Measurements from ENCODE around the gene NDUFS7.

Gene NDUFS7

GRCh38 chr19:1386945-1387683 lies 3.4 kb downstream of the NDUFS7 start:
- DNase-seq, result no peak

- no peak for DNase-seq
Measured at GRCh38 chr19:1387684-1388636, 4.3 kb downstream of the NDUFS7 start.

DNA sequence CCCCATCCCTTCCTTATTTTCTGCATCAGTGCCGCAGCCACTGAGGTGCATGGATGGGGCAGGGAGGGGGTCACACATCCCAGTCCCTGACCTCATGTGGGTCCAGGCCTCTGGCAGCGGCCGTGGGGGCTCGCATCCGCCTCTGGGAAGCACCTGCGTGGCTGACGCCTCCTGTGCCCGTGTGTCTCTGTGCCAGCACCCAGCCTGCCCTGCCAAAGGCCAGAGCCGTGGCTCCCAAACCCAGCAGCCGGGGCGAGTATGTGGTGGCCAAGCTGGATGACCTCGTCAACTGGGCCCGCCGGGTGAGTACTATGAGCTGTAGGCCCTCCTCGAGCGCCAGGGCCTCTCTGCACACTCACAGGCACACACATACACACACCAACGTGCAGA lies 4.9 kb downstream of the NDUFS7 start:
- no peak for DNase-seq

GRCh38 chr19:1389033-1389940 lies 5.6 kb downstream of the NDUFS7 start:
- DNase-seq, result no peak

DNA sequence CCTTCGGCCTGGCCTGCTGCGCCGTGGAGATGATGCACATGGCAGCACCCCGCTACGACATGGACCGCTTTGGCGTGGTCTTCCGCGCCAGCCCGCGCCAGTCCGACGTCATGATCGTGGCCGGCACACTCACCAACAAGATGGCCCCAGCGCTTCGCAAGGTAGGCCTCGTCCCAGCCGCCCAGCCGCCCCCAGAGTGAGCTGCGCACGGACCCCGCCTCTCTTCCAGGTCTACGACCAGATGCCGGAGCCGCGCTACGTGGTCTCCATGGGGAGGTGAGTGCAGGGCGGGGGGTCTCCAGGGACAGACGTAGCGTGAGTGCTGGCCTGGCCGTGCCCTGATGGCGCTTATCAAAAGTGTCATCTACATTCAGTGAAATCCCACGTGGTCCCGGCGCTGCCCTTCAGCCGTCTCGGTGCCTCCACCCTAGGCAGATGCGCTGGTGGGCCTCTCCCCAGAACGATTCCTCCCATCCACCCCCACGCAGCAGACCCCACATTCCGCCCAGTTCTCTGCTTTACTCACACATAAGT lies 7.2 kb downstream of the NDUFS7 start:
- DNase-seq, result no peak

GRCh38 chr19:1392407-1392806 lies 8.7 kb downstream of the NDUFS7 start:
- no peak for DNase-seq

DNA sequence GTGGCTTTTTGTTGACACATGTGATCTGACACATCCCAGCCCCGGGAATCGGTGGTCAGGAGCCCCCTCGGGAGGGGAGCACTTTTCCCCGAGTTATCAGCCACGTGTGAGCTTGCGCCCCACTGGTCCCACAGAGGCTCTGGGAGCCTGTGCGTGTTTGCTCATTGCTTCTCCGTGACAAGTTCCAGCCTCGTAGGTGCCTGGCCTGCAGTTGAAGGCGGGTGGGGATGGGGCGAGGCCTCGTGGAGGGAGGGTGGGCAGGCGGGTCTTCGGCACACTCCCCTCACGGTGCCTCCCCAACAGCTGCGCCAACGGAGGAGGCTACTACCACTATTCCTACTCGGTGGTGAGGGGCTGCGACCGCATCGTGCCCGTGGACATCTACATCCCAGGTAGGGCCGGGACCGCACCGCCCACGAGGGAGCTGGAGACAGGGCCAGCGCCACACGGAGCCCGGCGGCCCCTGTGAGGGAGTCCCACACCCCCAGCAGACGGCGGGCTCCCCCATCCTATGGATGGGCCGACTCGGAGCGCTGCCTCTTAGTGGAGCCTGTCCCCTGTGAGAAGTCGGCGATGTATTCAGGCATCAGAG lies 9.3 kb downstream of the NDUFS7 start:
- DNase-seq, result no peak

- no peak for DNase-seq
Measured at GRCh38 chr19:1393841-1394240, 10.1 kb downstream of the NDUFS7 start.

- DNase-seq, result no peak
Measured at GRCh38 chr19:1394252-1395193, 10.8 kb downstream of the NDUFS7 start.

DNA sequence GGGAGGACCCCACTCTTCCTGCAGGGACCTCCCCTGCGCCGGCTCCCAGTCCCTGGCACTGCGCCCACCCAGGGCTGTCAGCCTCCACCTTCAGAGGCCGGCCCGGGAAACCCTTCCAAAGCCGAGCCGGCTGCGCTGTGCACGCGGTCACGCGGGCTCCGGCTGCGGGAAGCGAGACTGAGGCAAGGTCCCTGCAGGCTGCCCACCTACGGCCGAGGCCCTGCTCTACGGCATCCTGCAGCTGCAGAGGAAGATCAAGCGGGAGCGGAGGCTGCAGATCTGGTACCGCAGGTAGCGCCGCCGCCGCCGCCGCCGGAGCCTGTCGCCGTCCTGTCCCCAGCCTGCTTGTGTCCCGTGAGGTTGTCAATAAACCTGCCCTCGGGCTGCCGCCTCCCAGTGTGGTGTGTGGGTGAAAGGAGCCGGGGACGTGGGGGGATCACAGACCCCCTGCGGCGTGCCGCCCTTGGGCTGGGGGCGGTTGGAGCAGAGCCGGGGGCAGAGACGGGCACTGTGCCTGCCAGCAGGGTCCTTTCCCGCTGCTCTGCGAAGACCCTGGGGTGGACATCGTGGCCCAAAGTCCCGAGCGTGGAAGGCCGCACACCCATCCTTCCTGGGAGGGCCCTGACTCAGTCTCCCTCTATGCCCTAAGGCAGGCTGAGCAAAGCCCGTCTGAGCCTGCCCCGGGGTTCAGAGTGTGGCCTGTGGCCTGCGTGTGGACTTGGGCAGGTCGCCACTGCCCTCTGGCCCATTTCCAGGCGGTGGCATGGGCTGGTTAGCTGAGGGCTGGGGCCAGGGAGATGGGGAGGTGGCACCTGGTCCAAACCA lies 11.7 kb downstream of the NDUFS7 start:
- DNase-seq, result no peak

- DNase-seq, result no peak
Measured at GRCh38 chr19:1396019-1396767, 12.5 kb downstream of the NDUFS7 start.

DNA sequence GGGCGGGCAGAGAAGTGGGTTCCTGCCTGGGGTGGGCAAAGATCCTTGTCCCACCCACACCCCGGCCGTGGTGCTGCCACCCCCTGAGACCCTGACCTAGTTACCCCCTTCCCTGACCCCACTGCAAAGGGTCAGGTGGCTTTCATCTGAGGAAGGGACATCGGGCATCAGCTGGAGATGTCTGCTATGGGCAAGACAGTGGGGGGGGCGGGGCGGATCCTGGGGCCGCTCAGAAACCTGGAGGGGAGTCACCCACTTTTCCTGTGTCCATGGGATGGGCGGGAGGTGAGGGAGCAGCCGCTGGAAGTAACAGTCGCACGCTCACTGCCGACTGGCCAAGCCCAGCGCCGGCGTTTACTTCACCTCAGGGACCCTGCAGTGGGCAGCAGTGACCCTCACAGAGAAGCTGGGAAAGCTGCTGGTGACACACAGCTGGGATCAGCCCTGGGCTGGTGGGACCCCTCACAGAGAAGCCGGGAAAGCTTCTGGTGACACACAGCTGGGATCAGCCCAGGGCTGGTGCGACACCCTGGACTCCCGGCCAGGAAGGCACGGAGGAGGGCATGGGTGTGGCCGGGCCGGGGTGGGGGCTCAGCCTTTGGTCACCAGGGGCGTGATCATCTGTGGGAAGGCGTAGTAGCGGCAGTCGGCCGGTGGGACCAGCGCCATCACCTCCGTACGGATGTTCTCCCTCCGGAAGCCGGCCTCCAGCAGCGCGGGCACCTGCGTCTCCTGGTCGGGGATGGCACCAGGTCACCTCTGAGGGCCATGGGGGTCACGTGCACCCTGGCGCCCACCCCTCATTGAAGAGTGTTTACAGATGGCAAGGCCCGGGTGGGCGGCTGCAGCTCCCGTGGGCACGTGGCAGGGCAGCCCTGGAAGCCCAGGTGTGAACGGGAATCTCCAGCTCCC lies 13.3 kb downstream of the NDUFS7 start:
- no peak for DNase-seq

- no peak for DNase-seq
Measured at GRCh38 chr19:1397838-1398237, 14.1 kb downstream of the NDUFS7 start.

- no peak for DNase-seq
Measured at GRCh38 chr19:1399079-1399478, 15.4 kb downstream of the NDUFS7 start.

DNA sequence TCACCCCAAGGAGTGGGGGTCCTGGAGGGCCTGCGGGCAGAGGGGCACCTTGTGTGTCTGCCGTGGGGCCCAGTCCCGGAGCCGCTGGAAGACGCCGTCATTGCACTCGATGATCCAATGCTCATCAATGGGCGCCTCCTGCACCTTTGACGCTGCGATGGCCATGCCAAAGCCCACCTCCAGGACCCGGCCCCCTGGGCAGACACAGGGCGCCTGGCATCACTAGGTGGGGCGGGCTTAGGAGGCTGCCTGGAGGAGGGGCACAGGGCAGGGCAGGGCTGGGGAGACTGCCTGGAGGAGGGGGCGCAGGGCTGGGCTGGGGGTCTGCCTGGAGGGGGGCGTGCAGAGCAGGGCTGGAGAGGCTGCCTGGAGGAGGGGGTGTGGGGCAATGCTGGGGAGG lies 16.0 kb downstream of the NDUFS7 start:
- DNase-seq, result no peak

DNA sequence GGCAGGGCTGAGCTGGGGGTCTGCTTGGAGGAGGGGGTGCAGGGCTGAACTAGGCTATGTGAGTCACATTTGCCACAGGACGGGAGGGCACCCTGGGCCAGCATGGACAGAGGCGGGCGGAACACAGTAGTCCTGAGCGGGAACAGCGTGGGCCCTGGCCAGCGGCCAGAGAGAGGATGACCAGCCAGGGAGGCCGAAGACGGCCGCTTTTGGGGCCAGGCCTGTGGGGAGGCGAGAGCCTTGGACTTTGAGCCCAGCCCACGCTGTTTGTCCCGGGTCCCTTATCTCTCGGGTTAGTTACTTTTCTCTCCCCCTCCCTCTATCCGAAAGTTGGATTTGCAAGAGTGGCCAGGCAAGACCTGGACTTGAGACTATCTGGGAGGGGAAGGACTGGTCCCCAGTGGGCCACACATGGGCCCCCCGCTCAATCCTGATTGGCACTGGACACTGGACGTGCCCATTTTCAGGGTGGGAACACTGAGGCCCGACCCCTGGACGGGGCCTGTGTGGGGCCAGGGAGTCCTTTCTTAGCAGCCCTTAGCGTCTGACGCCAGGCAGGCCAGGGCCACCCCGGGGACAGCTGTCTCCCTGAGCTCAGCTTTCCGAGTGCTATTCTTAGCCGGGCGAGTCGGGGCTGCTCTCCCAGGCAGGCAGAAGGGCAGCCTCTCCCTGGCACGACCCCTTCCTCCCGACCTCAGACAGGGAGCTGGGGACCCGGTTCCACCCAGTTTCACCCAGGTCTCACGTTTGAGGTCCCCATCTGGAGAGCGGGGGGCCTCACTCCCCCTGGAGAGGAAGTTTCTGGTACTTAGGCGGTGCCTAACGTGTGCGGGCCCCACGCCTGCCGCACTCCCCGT lies 16.8 kb downstream of the NDUFS7 start:
- no peak for DNase-seq
